GM10266 (cell line): ENCODE data around the gene ELMOD3.
A peak's percentile ranks its signal among the peaks of the same experiment; 100 is the strongest.
"Not testable (repeated sequence)": the region's sequence is repeated elsewhere in the genome, so short reads cannot be mapped to it uniquely, and the experiment has no call there.

ENCODE experiments used
- DNase-seq: peaks from one replicate; pipeline ENCODE4 v3.0.0; 2012; ENCODE audit errors: extremely low spot score
- TF ChIP-seq, protein P1 (sequence below): IDR thresholded peaks from 2 replicates; pipeline ENCODE4 v1.5.1; 2012; ENCODE audit warnings: mild to moderate bottlenecking, low read depth; ENCODE audit not compliant: control insufficient read depth, insufficient read depth; ENCODE audit errors: missing control alignments

ELMOD3 gene

DNA sequence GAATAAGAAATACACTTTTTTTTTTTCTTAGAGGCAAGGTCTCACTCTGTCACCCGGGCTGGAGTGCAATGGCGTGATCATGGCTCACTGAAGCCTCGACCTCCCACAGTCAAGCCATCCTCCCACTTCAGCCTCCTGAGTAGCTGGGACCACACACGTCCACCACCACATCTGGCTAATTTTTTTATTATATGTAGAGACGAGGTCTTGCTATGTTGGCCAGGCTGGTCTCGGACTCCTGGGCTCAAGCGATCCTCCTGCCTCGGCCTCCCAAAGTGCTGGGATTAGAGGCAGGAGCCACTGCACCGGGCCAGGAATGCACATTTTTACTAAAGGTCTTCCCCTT lies 29.1 kb upstream of the ELMOD3 start:
- no peak for DNase-seq
- TF ChIP-seq, protein P1, sequence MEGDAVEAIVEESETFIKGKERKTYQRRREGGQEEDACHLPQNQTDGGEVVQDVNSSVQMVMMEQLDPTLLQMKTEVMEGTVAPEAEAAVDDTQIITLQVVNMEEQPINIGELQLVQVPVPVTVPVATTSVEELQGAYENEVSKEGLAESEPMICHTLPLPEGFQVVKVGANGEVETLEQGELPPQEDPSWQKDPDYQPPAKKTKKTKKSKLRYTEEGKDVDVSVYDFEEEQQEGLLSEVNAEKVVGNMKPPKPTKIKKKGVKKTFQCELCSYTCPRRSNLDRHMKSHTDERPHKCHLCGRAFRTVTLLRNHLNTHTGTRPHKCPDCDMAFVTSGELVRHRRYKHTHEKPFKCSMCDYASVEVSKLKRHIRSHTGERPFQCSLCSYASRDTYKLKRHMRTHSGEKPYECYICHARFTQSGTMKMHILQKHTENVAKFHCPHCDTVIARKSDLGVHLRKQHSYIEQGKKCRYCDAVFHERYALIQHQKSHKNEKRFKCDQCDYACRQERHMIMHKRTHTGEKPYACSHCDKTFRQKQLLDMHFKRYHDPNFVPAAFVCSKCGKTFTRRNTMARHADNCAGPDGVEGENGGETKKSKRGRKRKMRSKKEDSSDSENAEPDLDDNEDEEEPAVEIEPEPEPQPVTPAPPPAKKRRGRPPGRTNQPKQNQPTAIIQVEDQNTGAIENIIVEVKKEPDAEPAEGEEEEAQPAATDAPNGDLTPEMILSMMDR, result no peak

DNA sequence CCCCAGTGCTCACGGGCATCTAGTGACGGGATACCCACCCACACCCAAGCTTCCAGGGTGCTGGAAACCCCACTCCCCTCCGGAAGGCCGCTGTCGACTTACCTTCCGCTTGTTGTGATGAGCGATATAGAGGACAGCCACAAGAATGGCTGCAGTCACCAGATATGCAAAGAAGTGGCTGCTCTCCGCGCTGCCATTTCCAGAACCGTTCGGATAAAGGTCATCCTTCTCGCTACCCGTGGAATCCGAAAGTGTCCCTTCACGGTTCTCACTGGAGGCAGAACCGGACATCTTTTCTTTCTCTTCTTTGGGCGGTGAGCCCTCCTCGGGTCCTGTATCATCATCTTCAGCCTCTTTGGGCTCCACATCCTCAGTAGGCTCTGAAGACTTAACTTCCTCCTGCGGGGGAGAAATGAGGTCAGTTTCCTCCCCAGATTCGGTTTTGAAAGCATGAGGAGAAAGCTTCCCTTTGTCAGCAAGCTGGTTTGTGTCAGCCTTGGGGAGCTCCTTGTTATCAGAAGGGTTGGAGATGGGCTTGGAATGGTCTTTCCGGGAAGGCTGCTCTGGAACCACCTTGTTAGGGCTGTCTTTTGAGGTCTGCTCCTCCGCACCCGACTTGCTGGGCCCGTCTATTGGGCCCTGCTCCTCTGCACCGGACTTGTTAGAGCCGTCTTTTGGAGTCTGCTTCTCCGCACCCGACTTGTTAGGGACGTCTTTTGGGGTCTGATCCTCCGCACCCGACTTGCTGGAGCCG lies 28.0 kb upstream of the ELMOD3 start:
- peak; percentile 50 for DNase-seq
- TF ChIP-seq, protein P1, result no peak

DNA sequence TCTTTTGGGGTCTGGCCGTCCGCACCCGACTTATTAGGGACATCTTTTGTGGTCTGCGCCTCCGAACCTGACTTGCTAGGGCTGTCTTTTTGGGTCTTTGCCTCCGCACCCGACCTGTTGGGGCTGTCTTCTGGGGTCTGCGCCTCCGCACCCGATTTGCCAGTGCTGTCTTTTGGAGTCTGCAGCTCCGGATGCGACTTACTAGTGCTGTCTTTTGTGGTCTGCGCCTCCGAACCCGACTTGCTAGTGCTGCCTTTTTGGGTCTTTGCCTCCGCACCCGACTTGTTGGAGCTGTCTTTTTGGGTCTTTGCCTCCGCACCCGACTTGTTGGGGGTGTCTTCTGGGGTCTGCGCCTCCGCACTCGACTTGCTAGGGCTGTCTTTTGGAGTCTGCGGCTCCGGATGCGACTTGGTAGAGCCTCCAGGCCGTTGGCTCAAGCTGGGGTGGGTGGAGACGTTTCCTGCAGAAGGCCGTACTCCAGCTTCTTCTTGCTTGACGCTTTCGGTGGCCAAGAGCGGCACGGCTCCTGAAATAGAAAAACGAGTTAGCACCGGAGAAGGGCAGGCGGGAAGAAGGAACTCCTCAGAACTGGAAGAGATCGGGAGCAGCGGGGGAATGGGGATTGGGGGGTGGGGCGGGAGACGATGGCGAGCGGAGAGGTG lies 27.3 kb upstream of the ELMOD3 start:
- peak; percentile 53 for DNase-seq
- TF ChIP-seq, protein P1, result no peak

DNA sequence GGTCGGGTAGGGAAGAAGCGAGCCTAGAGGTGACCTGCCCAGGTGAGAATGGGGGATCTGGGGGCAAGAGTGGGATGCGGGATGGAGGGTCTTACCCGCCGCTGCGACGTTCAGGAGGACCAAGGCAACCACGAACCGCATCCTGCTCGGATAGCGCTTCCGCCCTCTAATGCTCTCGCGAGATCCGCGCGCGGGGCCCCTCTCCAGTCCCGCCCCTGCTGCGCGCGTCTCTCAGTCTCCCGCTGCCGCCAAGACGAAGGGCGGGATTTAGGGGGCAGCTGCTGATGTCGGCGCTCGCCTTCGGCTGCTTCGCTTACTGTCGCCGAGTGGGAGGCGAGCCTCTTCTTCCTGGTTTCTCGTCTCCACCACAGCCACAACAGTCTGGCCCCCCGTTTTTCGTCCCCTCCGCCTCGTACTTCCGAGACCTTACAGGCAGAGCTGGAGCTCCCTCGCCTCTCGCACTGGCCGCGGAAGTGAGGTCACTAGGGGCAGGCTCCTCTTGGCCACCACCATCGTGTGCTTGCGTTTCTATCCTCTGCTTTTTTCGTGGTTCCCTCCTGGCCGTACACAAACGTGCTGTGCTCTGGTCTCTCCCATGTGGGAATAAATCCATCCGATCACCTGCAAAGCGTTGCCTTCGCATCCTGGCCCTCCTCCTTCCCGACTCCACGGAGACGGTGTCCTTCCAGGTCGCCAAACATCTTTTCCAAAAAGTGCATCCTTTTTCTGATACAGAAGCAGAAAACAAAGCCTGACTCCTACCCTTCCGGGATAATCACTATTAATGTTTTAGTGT lies 26.5 kb upstream of the ELMOD3 start, which contains the start of gene TGOLN2:
Gene TGOLN2 (minus strand): TSS at position 168 of the 796 bp plus-strand sequence. CDS start 27 bp downstream, at position 141.
- TF ChIP-seq, protein P1, result no peak
- DNase-seq, result peak; percentile 94

DNA sequence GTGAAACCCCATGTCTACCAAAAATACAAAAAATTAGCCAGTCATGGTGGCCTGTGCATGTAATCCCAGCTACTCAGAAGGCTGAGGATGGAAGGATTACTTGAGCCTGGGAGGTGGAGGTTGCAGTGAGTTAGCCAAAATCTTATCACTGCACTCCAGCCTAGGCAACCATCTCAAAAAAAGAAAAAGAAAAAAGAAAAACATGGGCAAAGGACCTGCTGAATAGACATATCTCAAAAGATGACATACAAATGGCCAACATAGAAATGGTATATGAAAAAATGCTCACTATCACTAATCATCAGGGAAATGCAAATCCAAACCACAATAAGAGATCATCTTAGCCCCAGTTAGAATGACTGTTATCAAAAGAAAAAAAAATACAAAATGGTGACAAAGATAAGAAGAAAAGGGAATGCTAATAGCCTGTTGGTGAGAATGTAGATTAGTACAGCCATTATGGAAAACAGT lies 25.4 kb upstream of the ELMOD3 start:
- no peak for DNase-seq
- TF ChIP-seq, protein P1, result no peak

DNA sequence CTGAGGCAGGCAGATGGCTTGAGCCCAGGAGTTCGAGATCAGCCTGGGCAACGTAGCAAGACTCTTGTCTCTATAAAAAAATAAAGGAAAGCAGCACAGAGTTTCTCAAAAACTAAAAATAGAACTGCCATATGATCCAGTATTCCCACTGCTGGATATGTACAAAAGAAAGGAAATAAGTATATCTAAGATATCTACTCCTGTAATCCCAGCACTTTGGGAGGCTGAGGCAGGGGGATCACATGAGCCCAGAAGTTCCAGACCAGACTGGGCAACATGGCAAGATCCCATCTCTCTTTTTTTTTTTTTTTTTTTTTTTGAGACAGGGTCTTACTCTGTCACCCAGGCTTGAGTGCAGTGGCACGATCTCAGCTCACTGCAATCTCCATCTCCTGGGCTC lies 24.9 kb upstream of the ELMOD3 start:
- DNase-seq, result not testable (repeated sequence)

DNA sequence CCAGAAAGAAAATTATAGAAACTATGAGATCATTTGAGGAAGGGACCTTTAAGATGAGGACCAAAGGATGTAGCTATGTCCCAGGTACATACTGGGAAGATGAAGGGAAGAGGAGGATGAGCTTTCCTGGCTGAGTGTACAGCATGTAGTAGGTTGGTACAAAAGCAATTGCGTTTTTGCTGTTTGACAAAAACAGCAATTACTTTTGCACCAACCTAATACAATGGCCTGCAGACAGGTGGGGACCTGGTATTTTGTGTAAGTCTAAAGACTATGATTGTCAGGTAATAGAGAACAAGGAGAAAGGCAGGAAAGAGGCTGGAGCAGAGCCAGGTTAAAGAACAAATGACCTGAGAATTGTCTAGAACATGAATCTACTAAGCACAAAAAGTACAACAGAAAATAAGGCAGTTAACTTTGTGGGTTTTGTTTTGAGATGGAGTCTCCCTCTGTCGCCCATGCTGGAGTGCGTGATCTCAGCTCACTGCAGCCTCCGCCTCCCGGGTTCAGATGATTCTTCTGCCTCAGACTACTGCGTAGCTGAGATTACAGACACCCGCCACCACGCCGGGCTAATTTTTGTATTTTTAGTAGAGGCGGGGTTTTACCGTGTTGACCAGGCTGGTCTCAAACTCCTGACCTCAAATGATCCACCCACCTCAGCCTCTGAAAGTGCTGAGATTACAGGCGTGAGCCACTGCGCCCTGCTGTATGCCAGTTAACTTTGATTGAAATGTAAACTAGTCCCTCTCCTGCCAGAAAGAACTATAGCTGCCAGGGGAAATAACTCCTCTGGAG lies 23.5 kb upstream of the ELMOD3 start:
- TF ChIP-seq, protein P1, result no peak
- no peak for DNase-seq

DNA sequence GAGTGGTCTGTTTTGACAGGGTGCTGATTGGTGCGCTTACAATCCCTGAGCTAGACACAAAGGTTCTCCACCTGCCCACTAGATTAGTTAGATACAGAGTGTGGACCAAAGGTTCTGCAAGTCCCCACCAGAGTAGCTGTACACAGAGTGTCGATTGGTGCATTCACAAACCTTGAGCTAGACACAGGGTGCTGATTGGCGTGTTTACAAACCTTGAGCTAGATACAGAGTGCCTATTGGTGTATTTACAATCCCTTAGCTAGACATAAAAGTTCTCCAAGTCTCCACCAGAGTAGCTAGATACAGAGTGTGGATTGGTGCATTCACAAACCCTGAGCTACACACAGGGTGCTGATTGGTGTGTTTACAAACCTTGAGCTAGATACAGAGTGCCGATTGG lies 20.7 kb upstream of the ELMOD3 start:
- DNase-seq, result not testable (repeated sequence)
